ENCODE data around the gene MCHR1.

GRCh38 chr22:40635940-40636379, 43.3 kb upstream of the MCHR1 start:
- no peak for TF ChIP-seq CTCF (optimal IDR thresholded peaks at IDR 0.05 in 1 of 3, IDR thresholded peaks at IDR 0.05 in 1 of 3, conservative IDR thresholded peaks at IDR 0.05 in 1 of 3; ENCODE audit: extremely low read depth in 1 of 3, insufficient read depth in 2 of 3, low read length in 3 of 3)
- no peak for TF ChIP-seq EZH2 (IDR thresholded peaks at IDR 0.05; ENCODE audit: low read length)

Data from keratinocyte (primary cell).